ENCODE measurements around the gene CST9L. TPM values are rescaled to one million over a fixed set of nuclear protein-coding genes. Genes with fewer than 3 reads are reported as not detected.

CST9L gene
- total RNA-seq, 1 experiment from 2014 or later: not detected

GRCh38 chr20:23537030-23537429 lies 31.3 kb downstream of the CST9L start:
- Histone ChIP-seq H3K4me1 (ENCODE audit: insufficient read depth, low read length, poor library complexity, severe bottlenecking) (no peaks in the 10 kb centered on the region), H3K27ac (ENCODE audit: low read depth, low read length, poor library complexity, severe bottlenecking) (no peak overlapping the region), H3K9me3 (ENCODE audit: low read depth, low read length, poor library complexity, severe bottlenecking) (no peaks in the 10 kb centered on the region), H3K36me3 (ENCODE audit: insufficient read depth, low read length, poor library complexity, severe bottlenecking) (no peaks in the 10 kb centered on the region), H3K27me3 (replicated peaks; ENCODE audit: insufficient read depth, low read depth, low read length, poor library complexity) (no peaks in the 10 kb centered on the region), H3K4me3 (ENCODE audit: low read depth, low read length, poor library complexity, severe bottlenecking) (no peak overlapping the region)
- BruUV-seq (replicated peaks): no TSS peak
- no peak for TF ChIP-seq EZH2 (IDR thresholded peaks at IDR 0.05; ENCODE audit: borderline replicate concordance, low read depth, low read length, poor library complexity, severe bottlenecking)
- TF ChIP-seq CTCF (conservative IDR thresholded peaks at IDR 0.05; ENCODE audit: low read depth, low read length): no peak
- intact Hi-C loops (cut with micrococcal nuclease; ENCODE audit: unreplicated experiment): no loop called here
- POLR2A ChIA-PET (ENCODE audit: low non-redundant PET): no interaction called here
- DNase-seq (ENCODE audit: low spot score): no peak
- CTCF ChIA-PET: no interaction called here

DNA sequence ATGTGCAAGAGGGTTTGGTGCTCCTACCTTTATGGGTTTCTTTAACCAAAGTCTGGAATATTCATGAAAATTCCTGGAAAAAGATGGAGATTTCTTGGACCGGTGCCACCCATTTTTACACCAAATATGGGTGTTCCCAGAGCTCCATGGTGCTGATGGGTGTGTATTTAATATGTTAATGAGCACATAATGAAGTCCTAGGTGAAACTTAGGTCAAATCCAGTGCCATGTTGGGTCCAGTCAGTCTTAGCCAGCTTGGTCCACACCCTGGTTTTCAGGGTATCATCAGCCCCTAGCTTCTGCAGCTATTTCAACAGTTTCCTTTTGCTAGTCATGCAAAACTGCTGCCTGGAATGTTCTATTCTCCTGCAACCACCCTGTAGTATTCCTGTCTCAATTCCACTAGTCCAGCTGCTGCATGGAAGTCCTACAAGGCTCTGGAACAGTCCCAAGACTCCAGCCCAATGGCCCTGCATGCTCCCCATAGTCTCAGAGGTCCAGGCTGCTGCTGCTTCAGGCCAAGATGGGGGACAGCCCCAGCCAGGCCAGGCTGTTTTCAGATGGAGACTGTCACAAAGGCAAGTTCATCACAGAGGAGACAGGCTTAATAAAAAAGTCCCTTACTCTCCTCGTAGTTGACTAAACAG lies 31.8 kb downstream of the CST9L start:
- DNase-seq (ENCODE audit: low spot score): no peak
- CTCF ChIA-PET: no interaction called here
- Histone ChIP-seq H3K4me1 (ENCODE audit: insufficient read depth, low read length, poor library complexity, severe bottlenecking) (no peaks in the 10 kb centered on the region), H3K4me3 (ENCODE audit: low read depth, low read length, poor library complexity, severe bottlenecking) (no peak overlapping the region), H3K36me3 (ENCODE audit: insufficient read depth, low read length, poor library complexity, severe bottlenecking) (no peaks in the 10 kb centered on the region), H3K27me3 (replicated peaks; ENCODE audit: insufficient read depth, low read depth, low read length, poor library complexity) (no peaks in the 10 kb centered on the region), H3K9me3 (ENCODE audit: low read depth, low read length, poor library complexity, severe bottlenecking) (no peaks in the 10 kb centered on the region), H3K27ac (ENCODE audit: low read depth, low read length, poor library complexity, severe bottlenecking) (no peak overlapping the region)
- no peak for TF ChIP-seq CTCF (conservative IDR thresholded peaks at IDR 0.05; ENCODE audit: low read depth, low read length)
- TF ChIP-seq EZH2 (IDR thresholded peaks at IDR 0.05; ENCODE audit: borderline replicate concordance, low read depth, low read length, poor library complexity, severe bottlenecking): no peak
- intact Hi-C loops (cut with micrococcal nuclease; ENCODE audit: unreplicated experiment): no loop called here
- BruUV-seq (replicated peaks): no TSS peak
- POLR2A ChIA-PET (ENCODE audit: low non-redundant PET): no interaction called here

GRCh38 chr20:23534801-23535593 lies 33.3 kb downstream of the CST9L start:
- no TSS peak for BruUV-seq (replicated peaks)
- H3K4me1 ChIP-seq (ENCODE audit: insufficient read depth, low read length, poor library complexity, severe bottlenecking): no peaks in the 10 kb centered on the region
- intact Hi-C loops (cut with micrococcal nuclease; ENCODE audit: unreplicated experiment): no loop called here
- H3K27ac ChIP-seq (ENCODE audit: low read depth, low read length, poor library complexity, severe bottlenecking): no peak overlapping the region
- H3K9me3 ChIP-seq (ENCODE audit: low read depth, low read length, poor library complexity, severe bottlenecking): no peaks in the 10 kb centered on the region
- TF ChIP-seq EZH2 (IDR thresholded peaks at IDR 0.05; ENCODE audit: borderline replicate concordance, low read depth, low read length, poor library complexity, severe bottlenecking) (no peak), CTCF (conservative IDR thresholded peaks at IDR 0.05; ENCODE audit: low read depth, low read length) (no peak)
- H3K4me3 ChIP-seq (ENCODE audit: low read depth, low read length, poor library complexity, severe bottlenecking): no peak overlapping the region
- H3K27me3 ChIP-seq (replicated peaks; ENCODE audit: insufficient read depth, low read depth, low read length, poor library complexity): no peaks in the 10 kb centered on the region
- no peak for DNase-seq (ENCODE audit: low spot score)
- H3K36me3 ChIP-seq (ENCODE audit: insufficient read depth, low read length, poor library complexity, severe bottlenecking): no peaks in the 10 kb centered on the region
- ChIA-PET CTCF (no interaction called here), POLR2A (ENCODE audit: low non-redundant PET) (no interaction called here)
